Ascending aorta (tissue), 2 donors: ENCODE data around the gene SHB. TPM values are rescaled to one million over a fixed set of nuclear protein-coding genes. Genes with fewer than 3 reads are reported as not detected.
"Not testable (repeated sequence)": the region's sequence is repeated elsewhere in the genome, so short reads cannot be mapped to it uniquely, and the experiment has no call there.

Experiments used
- DNase-seq, 2 donors: peaks; one replicate each; pipeline ENCODE4 v3.0.0-alpha.2; 2019; ENCODE audit warnings: low spot score in 2 of 2
- H3K27ac ChIP-seq, 2 donors: fragments of 200-600 bp; sonication (generic); one replicate each; pipeline ENCODE4 v1.5.1; 2016 to 2017; ENCODE audit warnings: mild to moderate bottlenecking in 1 of 2
- H3K27me3 ChIP-seq: fragments of 200-600 bp; sonication (generic); one replicate; pipeline ENCODE4 v1.5.1; 2017
- H3K36me3 ChIP-seq, 2 donors: fragments of 200-600 bp; sonication (generic); one replicate each; pipeline ENCODE4 v1.5.1; 2016
- H3K4me1 ChIP-seq, 2 donors: fragments of 200-600 bp; sonication (generic); one replicate each; pipeline ENCODE4 v1.5.1; 2016 to 2017; ENCODE audit warnings: mild to moderate bottlenecking in 1 of 2
- H3K4me3 ChIP-seq, 2 donors: fragments of 200-600 bp; sonication (generic); one replicate each; pipeline ENCODE4 v1.5.1; 2016 to 2017; ENCODE audit warnings: mild to moderate bottlenecking in 1 of 2
- H3K9me3 ChIP-seq, 2 donors: fragments of 200-600 bp; sonication (generic); one replicate each; pipeline ENCODE4 v1.5.1; 2016
- intact Hi-C: fragments of 100-400 bp; cut with DNase I; formaldehyde crosslinking; loops from one replicate; pipeline ENCODE4 v1.15.1; 2023
- total RNA-seq: library from RNA; depleted of rRNA; stranded (reverse); fragments of >200 nt; gene quantifications from one replicate; pipeline ENCODE4 v1.1.0, GENCODE V29; 2016
- TF ChIP-seq, protein P1 (sequence below), 3 experiments: fragments of 200-600 bp in 2 of 3; fragments of 450-650 bp in 1 of 3; sonication (generic) in 2 of 3; IDR thresholded peaks; one replicate each; pipeline ENCODE4 v1.5.1; 2016 to 2019; ENCODE audit warnings: antibody characterized with exemption in 3 of 3, mild to moderate bottlenecking in 1 of 3, moderate library complexity in 1 of 3

The SHB gene
- total RNA-seq, 1 donor from 2014 or later: 77.8 TPM

DNA sequence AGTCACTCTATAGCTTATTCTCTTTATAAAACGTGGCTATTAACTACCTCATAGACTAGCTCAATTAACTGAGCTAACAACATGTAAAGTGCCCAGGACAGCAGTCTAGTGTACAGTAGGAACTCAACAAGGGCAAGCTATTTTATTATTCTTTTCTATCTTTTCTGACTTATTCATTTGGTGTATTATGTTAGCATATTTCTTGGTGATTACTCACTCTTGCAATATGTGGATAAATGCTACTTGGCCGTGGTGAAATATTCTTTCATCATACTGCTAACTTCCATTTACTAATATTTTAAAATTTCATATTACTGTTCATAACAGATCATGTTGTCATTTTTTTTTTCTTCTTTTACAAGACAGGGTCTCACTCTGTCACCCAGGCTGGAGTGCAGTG is 170.0 kb downstream of the SHB start:
- peaks cover 36 to 52% of the 10 kb centered on the region in 2 donors for H3K36me3 ChIP-seq
- no peaks in the 10 kb centered on the region for H3K27me3 ChIP-seq
- intact Hi-C loops: no loop called here
- DNase-seq: no peak
- no peaks in the 10 kb centered on the region for H3K9me3 ChIP-seq
- TF ChIP-seq, protein P1, sequence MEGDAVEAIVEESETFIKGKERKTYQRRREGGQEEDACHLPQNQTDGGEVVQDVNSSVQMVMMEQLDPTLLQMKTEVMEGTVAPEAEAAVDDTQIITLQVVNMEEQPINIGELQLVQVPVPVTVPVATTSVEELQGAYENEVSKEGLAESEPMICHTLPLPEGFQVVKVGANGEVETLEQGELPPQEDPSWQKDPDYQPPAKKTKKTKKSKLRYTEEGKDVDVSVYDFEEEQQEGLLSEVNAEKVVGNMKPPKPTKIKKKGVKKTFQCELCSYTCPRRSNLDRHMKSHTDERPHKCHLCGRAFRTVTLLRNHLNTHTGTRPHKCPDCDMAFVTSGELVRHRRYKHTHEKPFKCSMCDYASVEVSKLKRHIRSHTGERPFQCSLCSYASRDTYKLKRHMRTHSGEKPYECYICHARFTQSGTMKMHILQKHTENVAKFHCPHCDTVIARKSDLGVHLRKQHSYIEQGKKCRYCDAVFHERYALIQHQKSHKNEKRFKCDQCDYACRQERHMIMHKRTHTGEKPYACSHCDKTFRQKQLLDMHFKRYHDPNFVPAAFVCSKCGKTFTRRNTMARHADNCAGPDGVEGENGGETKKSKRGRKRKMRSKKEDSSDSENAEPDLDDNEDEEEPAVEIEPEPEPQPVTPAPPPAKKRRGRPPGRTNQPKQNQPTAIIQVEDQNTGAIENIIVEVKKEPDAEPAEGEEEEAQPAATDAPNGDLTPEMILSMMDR (IDR thresholded peaks at IDR 0.05): no peak
- H3K27ac ChIP-seq: no peak overlapping the region
- no peak overlapping the region for H3K4me3 ChIP-seq
- H3K4me1 ChIP-seq: peaks cover 0 to 12% of the 10 kb centered on the region in 2 donors

DNA sequence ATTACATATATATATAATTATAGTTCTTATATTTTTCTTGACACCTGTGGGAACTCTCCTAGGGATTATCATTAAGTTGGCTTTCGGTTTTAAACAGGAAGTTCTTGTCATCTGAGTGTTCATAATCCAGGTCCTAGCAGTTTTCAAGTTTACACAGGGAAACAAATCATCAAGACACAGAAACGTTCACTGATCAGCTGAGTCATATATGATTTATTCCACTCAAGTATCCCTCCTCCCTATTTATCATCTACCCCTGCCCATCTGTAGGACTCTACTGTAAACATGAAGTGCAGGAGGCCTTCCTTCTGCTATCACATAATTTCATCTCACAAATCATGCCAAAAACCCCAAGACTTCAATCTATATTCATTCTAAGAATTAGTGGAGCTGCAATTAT is 171.4 kb downstream of the SHB start:
- Histone ChIP-seq H3K27ac (no peak overlapping the region), H3K27me3 (no peaks in the 10 kb centered on the region), H3K9me3 (no peaks in the 10 kb centered on the region), H3K4me3 (no peak overlapping the region), H3K4me1 (peaks cover 0 to 7% of the 10 kb centered on the region in 2 donors), H3K36me3 (peaks cover 49 to 65% of the 10 kb centered on the region in 2 donors)
- TF ChIP-seq, protein P1 (IDR thresholded peaks at IDR 0.05): no peak
- intact Hi-C loops: no loop called here
- no peak for DNase-seq

GRCh38 chr9:37892063-37892462 is 177.0 kb downstream of the SHB start:
- Histone ChIP-seq H3K36me3 (peaks cover 43 to 68% of the 10 kb centered on the region in 2 donors), H3K4me3 (no peak overlapping the region), H3K9me3 (no peaks in the 10 kb centered on the region), H3K27ac (no peak overlapping the region), H3K4me1 (no peaks in the 10 kb centered on the region), H3K27me3 (no peaks in the 10 kb centered on the region)
- intact Hi-C loops: no loop called here
- DNase-seq: no peak
- TF ChIP-seq, protein P1 (IDR thresholded peaks at IDR 0.05): no peak

DNA sequence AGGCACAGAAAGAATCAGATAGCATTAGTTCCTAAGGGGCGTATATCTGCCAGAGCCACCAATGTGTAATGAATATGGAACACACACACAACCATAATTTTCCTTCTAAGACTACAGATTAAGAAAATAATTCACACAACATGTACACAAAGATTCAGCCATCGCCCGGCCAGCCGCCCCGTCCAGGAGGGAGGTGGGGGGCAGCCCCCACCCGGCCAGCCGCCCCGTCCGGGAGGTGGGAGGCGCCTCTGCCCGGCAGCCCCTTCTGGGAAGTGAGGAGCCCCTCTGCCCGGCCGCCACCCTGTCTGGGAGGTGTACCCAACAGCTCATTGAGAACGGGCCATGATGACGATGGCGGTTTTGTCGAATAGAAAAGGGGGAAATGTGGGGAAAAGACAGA is 178.0 kb downstream of the SHB start:
- intact Hi-C loops, H3K9me3 ChIP-seq, DNase-seq, H3K4me1 ChIP-seq, H3K27ac ChIP-seq, H3K4me3 ChIP-seq, H3K27me3 ChIP-seq: not testable (repeated sequence)
- H3K36me3 ChIP-seq: peaks cover 39 to 63% of the 10 kb centered on the region in 2 donors

DNA sequence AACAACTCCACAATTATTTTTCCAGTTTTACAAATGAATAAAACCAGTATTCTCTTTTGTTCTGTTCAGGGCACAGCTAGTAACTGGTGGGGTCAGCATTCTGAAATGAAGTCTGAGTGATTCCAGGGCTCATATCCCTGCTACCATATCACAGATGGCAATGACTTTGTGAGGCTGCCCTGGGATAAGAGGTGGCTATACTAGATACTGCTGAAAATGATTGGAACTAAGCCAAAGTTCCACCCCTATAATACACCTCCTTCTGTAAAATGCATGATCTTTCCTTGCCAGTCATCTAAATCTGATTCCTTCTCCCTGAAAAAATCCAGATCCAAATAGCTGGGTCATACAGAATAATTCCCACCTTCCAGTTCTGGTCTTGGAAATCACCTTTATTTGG is 179.5 kb downstream of the SHB start:
- Histone ChIP-seq H3K27ac (no peak overlapping the region), H3K4me1 (no peaks in the 10 kb centered on the region), H3K9me3 (no peaks in the 10 kb centered on the region), H3K4me3 (no peak overlapping the region), H3K36me3 (peaks cover 31 to 56% of the 10 kb centered on the region in 2 donors), H3K27me3 (no peaks in the 10 kb centered on the region)
- TF ChIP-seq, protein P1 (IDR thresholded peaks at IDR 0.05): no peak
- intact Hi-C loops: no loop called here
- DNase-seq: no peak

DNA sequence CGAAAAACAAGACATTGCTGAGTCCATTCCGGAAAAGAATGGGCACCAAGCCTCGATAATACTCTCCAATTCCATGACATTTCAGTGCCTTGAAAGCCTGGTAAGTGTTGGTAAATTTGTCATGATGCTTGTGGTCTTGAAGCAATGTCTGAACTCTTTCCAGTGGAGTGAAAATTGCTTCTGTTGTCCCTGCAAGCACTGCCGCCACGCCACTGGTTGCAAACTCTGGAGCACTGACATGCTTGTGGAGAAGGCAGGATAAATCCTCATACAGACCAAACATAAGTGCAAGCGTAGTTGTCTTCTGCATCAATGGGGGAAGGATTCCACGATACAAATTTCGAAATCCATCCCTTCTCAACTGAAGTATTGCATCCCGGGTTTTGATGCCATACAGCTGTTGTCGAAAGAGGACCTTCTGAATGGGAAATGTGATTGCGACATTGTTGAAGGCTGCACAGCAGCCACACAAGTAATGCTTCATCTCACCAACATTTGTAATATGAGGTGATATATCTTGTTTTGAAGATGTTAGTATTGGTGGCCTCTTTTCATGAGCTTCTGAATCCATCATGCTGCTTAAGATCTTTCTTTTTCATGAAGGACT is 180.9 kb downstream of the SHB start:
- peaks cover 18 to 42% of the 10 kb centered on the region in 2 donors for H3K36me3 ChIP-seq
- H3K4me3 ChIP-seq, intact Hi-C loops, DNase-seq, H3K9me3 ChIP-seq, H3K27me3 ChIP-seq, H3K4me1 ChIP-seq, H3K27ac ChIP-seq: not testable (repeated sequence)
